Kasumi-1 (cell line): ENCODE results near the gene C5orf58.

Experiments
- DNase-seq, 2 experiments: peaks; one replicate each; lab custom pipeline; 2025; lab: John Stamatoyannopoulos, UW

Gene C5orf58

GRCh38 chr5:170280011-170280493 lies 47.3 kb downstream of the C5orf58 start:
- DNase-seq, result peak in 1 of 2 experiments; percentile 5

- no peak for DNase-seq
Observed at GRCh38 chr5:170283296-170283695, 50.5 kb downstream of the C5orf58 start.

- DNase-seq, result no peak
Observed at GRCh38 chr5:170284231-170284630, 51.4 kb downstream of the C5orf58 start.

GRCh38 chr5:170285181-170285580 lies 52.4 kb downstream of the C5orf58 start:
- no peak for DNase-seq

GRCh38 chr5:170286386-170286925 lies 53.7 kb downstream of the C5orf58 start:
- no peak for DNase-seq

- DNase-seq, result peak; percentile 75 to 77
Observed at GRCh38 chr5:170287532-170287931, 54.7 kb downstream of the C5orf58 start.

- DNase-seq, result no peak
Observed at GRCh38 chr5:170288151-170288550, 55.4 kb downstream of the C5orf58 start.

GRCh38 chr5:170288551-170288950 lies 55.8 kb downstream of the C5orf58 start:
- no peak for DNase-seq

GRCh38 chr5:170289121-170289520 lies 56.3 kb downstream of the C5orf58 start:
- no peak for DNase-seq

GRCh38 chr5:170289764-170290163 lies 57.0 kb downstream of the C5orf58 start:
- DNase-seq, result peak in 1 of 2 experiments; percentile 15

GRCh38 chr5:170290498-170290897 lies 57.7 kb downstream of the C5orf58 start:
- no peak for DNase-seq

GRCh38 chr5:170292179-170293104 lies 59.7 kb downstream of the C5orf58 start:
- no peak for DNase-seq

GRCh38 chr5:170293273-170293672 lies 60.5 kb downstream of the C5orf58 start:
- peak; percentile 63 to 70 for DNase-seq

GRCh38 chr5:170294057-170294456 lies 61.3 kb downstream of the C5orf58 start:
- DNase-seq, result no peak

GRCh38 chr5:170294556-170294955 lies 61.8 kb downstream of the C5orf58 start:
- DNase-seq, result no peak
